GM23338 (cell line): ENCODE data around the gene CFI. TPM values are rescaled to one million over a fixed set of nuclear protein-coding genes. Genes with fewer than 3 reads are reported as not detected.

ENCODE experiments used
- ATAC-seq: fragments of 200-7000 bp; cut with Tn5 transposase; 3 replicates; pipeline ENCODE4 v1.9.1; 2020
- DNase-seq: peaks from one replicate; pipeline ENCODE4 v3.0.0-alpha.2; 2015; ENCODE audit warnings: low spot score
- H2AFZ ChIP-seq: fragments of 200-600 bp; sonication (generic); 2 replicates; pipeline ENCODE4 v1.8.0; 2016; ENCODE audit warnings: antibody characterized with exemption, mild to moderate bottlenecking, moderate library complexity
- H3F3A ChIP-seq: fragments of 200-600 bp; sonication (generic); replicated peaks from 2 replicates; pipeline ENCODE4 v1.8.0; 2017; ENCODE audit warnings: antibody characterized with exemption, mixed run types, low read depth
- H3K27ac ChIP-seq: fragments of 200-600 bp; sonication (generic); 2 replicates; pipeline ENCODE4 v1.6.1; 2016; ENCODE audit warnings: low read depth
- H3K27me3 ChIP-seq: fragments of 200-600 bp; sonication (generic); 2 replicates; pipeline ENCODE4 v1.8.0; 2016; ENCODE audit warnings: mild to moderate bottlenecking, mixed run types, moderate library complexity; ENCODE audit not compliant: insufficient read depth
- H3K36me3 ChIP-seq: fragments of 200-600 bp; sonication (generic); 2 replicates; pipeline ENCODE4 v1.8.0; 2016; ENCODE audit warnings: mild to moderate bottlenecking; ENCODE audit not compliant: insufficient read depth
- H3K4me1 ChIP-seq: fragments of 200-600 bp; sonication (generic); 2 replicates; pipeline ENCODE4 v1.8.0; 2016; ENCODE audit warnings: mild to moderate bottlenecking, moderate library complexity; ENCODE audit not compliant: insufficient read depth
- H3K4me2 ChIP-seq: fragments of 200-600 bp; sonication (generic); 2 replicates; pipeline ENCODE4 v1.7.1; 2017; ENCODE audit warnings: mixed run types
- H3K4me3 ChIP-seq: fragments of 200-600 bp; sonication (generic); 2 replicates; pipeline ENCODE4 v1.6.1; 2016; ENCODE audit warnings: mixed run types
- H3K79me2 ChIP-seq: fragments of 200-600 bp; sonication (generic); replicated peaks from 2 replicates; pipeline ENCODE4 v1.8.0; 2017; ENCODE audit warnings: mild to moderate bottlenecking; ENCODE audit not compliant: insufficient read depth
- H3K9me2 ChIP-seq: fragments of 200-600 bp; sonication (generic); 2 replicates; pipeline ENCODE4 v1.8.0; 2017; ENCODE audit not compliant: insufficient read depth
- H4K20me1 ChIP-seq: fragments of 200-600 bp; sonication (generic); replicated peaks from 2 replicates; pipeline ENCODE4 v1.8.0; 2017; ENCODE audit warnings: mild to moderate bottlenecking; ENCODE audit not compliant: insufficient read depth
- H3K27ac Mint-ChIP-seq: 2 replicates; pipeline ENCODE4 v1.8.0; 2020; ENCODE audit warnings: inconsistent platforms, mild to moderate bottlenecking, moderate library complexity, mixed read lengths
- H3K27me3 Mint-ChIP-seq: 3 replicates; pipeline ENCODE4 v1.8.0; 2022; ENCODE audit warnings: low read depth, mild to moderate bottlenecking, moderate library complexity, mixed read lengths, inconsistent platforms; ENCODE audit not compliant: insufficient read depth, poor library complexity
- H3K36me3 Mint-ChIP-seq: 3 replicates; pipeline ENCODE4 v1.8.0; 2021; ENCODE audit warnings: low read depth, mild to moderate bottlenecking, inconsistent platforms, moderate library complexity, mixed read lengths
- H3K4me1 Mint-ChIP-seq: 3 replicates; pipeline ENCODE4 v1.8.0; 2020; ENCODE audit warnings: mild to moderate bottlenecking, inconsistent platforms, mixed read lengths
- H3K4me3 Mint-ChIP-seq: 3 replicates; pipeline ENCODE4 v1.8.0; 2021; ENCODE audit warnings: moderate library complexity, mild to moderate bottlenecking, inconsistent platforms, mixed read lengths
- H3K9me3 Mint-ChIP-seq: 3 replicates; pipeline ENCODE4 v1.8.0; 2020; ENCODE audit warnings: moderate library complexity, mild to moderate bottlenecking, inconsistent platforms, mixed read lengths
- CREB1 ChIP-seq: fragments of 250-450 bp; sonication (Bioruptor Pico); IDR thresholded peaks from 2 replicates; pipeline ENCODE4 v1.5.0; 2020; ENCODE audit warnings: low read depth, mild to moderate bottlenecking, moderate library complexity
- ETS1 ChIP-seq: IDR thresholded peaks from 2 replicates; pipeline ENCODE4 v1.6.1; 2016; ENCODE audit warnings: antibody characterized with exemption
- EZH2 ChIP-seq: fragments of 200-600 bp; sonication (generic); IDR thresholded peaks from one replicate; pipeline ENCODE4 v1.8.0; 2017; ENCODE audit warnings: antibody characterized with exemption, mild to moderate bottlenecking, low read depth; ENCODE audit not compliant: unreplicated experiment
- EZH2phosphoT487 ChIP-seq: fragments of 200-600 bp; sonication (generic); IDR thresholded peaks from one replicate; pipeline ENCODE4 v1.8.1; 2018; ENCODE audit warnings: antibody characterized with exemption; ENCODE audit not compliant: unreplicated experiment
- POLR2AphosphoS5 ChIP-seq: IDR thresholded peaks from 2 replicates; pipeline ENCODE4 v1.6.1; 2016; ENCODE audit warnings: antibody characterized with exemption, low read depth
- ZNF331 ChIP-seq: fragments of 250-450 bp; sonication (Bioruptor Pico); IDR thresholded peaks from 2 replicates; pipeline ENCODE4 v1.5.0; 2020; ENCODE audit warnings: low read depth, mild to moderate bottlenecking, moderate library complexity
- ZNF462 ChIP-seq: fragments of 250-450 bp; sonication (Bioruptor Pico); IDR thresholded peaks from 2 replicates; pipeline ENCODE4 v1.5.0; 2020; ENCODE audit warnings: mild to moderate bottlenecking, moderate library complexity
- polyA plus RNA-seq: library from polyadenylated mRNA; unstranded; fragments of >200 nt; fragmentation: Nextera tagmentation; extraction: Ambion mirVana; gene quantifications from 2 replicates; pipeline ENCODE4 v1.2.1, GENCODE V29; 2016
- total RNA-seq: library from RNA; depleted of rRNA; stranded (reverse); fragments of >200 nt; shearing (Covaris generic); gene quantifications from 2 replicates; pipeline ENCODE4 v1.2.3, GENCODE V29; 2014
- TF ChIP-seq, protein P1 (sequence below), 2 experiments: fragments of 200-600 bp in 1 of 2; sonication (generic) in 1 of 2; conservative IDR thresholded peaks; 2 replicates each; pipeline versions ENCODE4 v1.5.1 to v1.6.1; 2016 to 2017; ENCODE audit warnings: antibody characterized with exemption in 2 of 2, low read depth in 2 of 2, mild to moderate bottlenecking in 2 of 2, moderate library complexity in 1 of 2

The CFI gene
- total and polyA plus RNA-seq, 2 experiments from 2014 or later, result not detected

DNA sequence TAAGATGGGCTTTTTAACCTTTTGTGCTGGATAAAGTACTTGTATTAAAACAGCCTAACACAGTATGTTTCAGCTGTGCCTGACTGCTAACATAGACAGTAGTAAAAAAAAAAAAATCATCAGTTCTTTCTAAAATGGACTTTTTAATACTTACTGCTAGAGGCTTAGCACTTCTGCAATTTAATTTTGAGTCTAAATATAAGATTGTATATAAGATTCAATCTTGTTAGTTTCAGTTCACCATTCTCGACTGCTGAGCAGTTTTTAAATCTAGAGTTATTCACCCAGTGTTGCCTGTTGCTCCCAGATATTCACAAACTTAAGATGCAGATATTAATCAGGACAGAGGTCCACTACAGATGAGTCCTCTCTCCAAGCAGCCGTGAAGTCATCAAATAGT, 78.7 kb downstream of the CFI start (continued):
- TF ChIP-seq POLR2AphosphoS5 (no peak), EZH2 (no peak), ETS1 (no peak), ZNF331 (CRISPR knock-in tag) (no peak), CREB1 (CRISPR knock-in tag) (no peak), EZH2phosphoT487 (no peak)
- TF ChIP-seq, protein P1, sequence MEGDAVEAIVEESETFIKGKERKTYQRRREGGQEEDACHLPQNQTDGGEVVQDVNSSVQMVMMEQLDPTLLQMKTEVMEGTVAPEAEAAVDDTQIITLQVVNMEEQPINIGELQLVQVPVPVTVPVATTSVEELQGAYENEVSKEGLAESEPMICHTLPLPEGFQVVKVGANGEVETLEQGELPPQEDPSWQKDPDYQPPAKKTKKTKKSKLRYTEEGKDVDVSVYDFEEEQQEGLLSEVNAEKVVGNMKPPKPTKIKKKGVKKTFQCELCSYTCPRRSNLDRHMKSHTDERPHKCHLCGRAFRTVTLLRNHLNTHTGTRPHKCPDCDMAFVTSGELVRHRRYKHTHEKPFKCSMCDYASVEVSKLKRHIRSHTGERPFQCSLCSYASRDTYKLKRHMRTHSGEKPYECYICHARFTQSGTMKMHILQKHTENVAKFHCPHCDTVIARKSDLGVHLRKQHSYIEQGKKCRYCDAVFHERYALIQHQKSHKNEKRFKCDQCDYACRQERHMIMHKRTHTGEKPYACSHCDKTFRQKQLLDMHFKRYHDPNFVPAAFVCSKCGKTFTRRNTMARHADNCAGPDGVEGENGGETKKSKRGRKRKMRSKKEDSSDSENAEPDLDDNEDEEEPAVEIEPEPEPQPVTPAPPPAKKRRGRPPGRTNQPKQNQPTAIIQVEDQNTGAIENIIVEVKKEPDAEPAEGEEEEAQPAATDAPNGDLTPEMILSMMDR (conservative IDR thresholded peaks at IDR 0.05; ENCODE audit: low read depth in 2 of 2), result no peak

DNA sequence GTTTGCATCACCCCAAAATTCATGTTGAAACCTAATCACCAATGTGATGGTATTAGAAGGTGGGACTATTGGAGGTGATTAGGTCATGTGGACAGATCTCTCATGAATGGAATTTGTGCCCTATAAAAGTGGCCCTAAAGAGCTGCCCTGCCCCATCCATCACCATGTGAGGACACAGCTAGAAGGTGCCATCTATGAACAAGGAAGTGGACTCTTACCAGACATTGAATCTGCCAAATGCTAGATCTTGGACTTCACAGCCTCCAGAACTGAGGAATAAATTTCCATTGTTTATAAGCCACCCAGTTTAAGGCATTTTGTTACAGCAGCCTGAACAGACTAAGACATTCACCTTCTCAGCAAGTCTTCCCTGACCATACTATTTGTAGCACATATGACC, 79.4 kb downstream of the CFI start:
- DNase-seq (no peak), ATAC-seq (no peak)
- peaks cover 7% of the 10 kb centered on the region; the same call in 1 of the 2 replicates for H4K20me1 ChIP-seq
- peaks cover 90% of the 10 kb centered on the region for H3K79me2 ChIP-seq
- no peaks in the 10 kb centered on the region for H3K36me3 ChIP-seq
- H3K27ac ChIP-seq, result no peak overlapping the region
- H3K4me1 Mint-ChIP-seq, result peaks cover 5% of the 10 kb centered on the region; the same call in 2 of the 3 replicates
- no peak overlapping the region for H3K4me2 ChIP-seq
- H3K27me3 ChIP-seq, result no peaks in the 10 kb centered on the region
- no peaks in the 10 kb centered on the region for H3K4me1 ChIP-seq
- H3K4me3 Mint-ChIP-seq, result no peak overlapping the region
- H3K9me2 ChIP-seq, result no peaks in the 10 kb centered on the region
- no peak overlapping the region for H2AFZ ChIP-seq
- no peak overlapping the region for H3K4me3 ChIP-seq
- H3K9me3 Mint-ChIP-seq, result no peaks in the 10 kb centered on the region
- TF ChIP-seq CREB1 (CRISPR knock-in tag) (no peak), ZNF462 (CRISPR knock-in tag) (no peak), POLR2AphosphoS5 (no peak)
- H3K27me3 Mint-ChIP-seq, result no peaks in the 10 kb centered on the region
- H3K36me3 Mint-ChIP-seq, result peaks cover 11% of the 10 kb centered on the region
- H3F3A ChIP-seq, result no peaks in the 10 kb centered on the region
- no peak overlapping the region for H3K27ac Mint-ChIP-seq
